ENCODE data around the gene FANCE. TPM values are rescaled to one million over a fixed set of nuclear protein-coding genes. Genes with fewer than 3 reads are reported as not detected.

FANCE gene
- polyA plus RNA-seq, 1 experiment, result 11.7 TPM

GRCh38 chr6:35483893-35484645 is 31.9 kb downstream of the FANCE start:
- DNase-seq (ENCODE audit: low read depth), result no peak
- POLR2A ChIA-PET, result no interaction called here
- Histone ChIP-seq H3K36me3 (ENCODE audit: control insufficient read depth, insufficient read depth, low read length) (peaks cover 22% of the 10 kb centered on the region), H3K4me3 (ENCODE audit: low read depth, low read length) (no peak overlapping the region), H3K27me3 (ENCODE audit: control insufficient read depth, insufficient read depth, low read length) (no peaks in the 10 kb centered on the region)
- no peak for TF ChIP-seq CTCF (IDR thresholded peaks at IDR 0.05; ENCODE audit: insufficient read depth, low read depth, low read length)
- CTCF ChIA-PET, result interaction anchor here (1.5 kb wide), 1 partner anchor 12 kb away, joined by 3 read pairs; no protein-coding TSS in a partner anchor

- peaks cover 18% of the 10 kb centered on the region for H3K36me3 ChIP-seq (ENCODE audit: control insufficient read depth, insufficient read depth, low read length)
- TF ChIP-seq CTCF (IDR thresholded peaks at IDR 0.05; ENCODE audit: insufficient read depth, low read depth, low read length), result no peak
- CTCF ChIA-PET, result interaction anchor here (1.0 kb wide), 1 partner anchor 16 kb away, joined by 3 read pairs; no protein-coding TSS in a partner anchor
- DNase-seq (ENCODE audit: low read depth), result no peak
- POLR2A ChIA-PET, result no interaction called here
- no peak overlapping the region for H3K4me3 ChIP-seq (ENCODE audit: low read depth, low read length)
- H3K27me3 ChIP-seq (ENCODE audit: control insufficient read depth, insufficient read depth, low read length), result no peaks in the 10 kb centered on the region
Observed at GRCh38 chr6:35484921-35485392, 32.8 kb downstream of the FANCE start.

GRCh38 chr6:35485402-35485877 is 33.3 kb downstream of the FANCE start:
- CTCF ChIA-PET, result interaction anchor here (1.0 kb wide), 1 partner anchor 17 kb away, joined by 3 read pairs; no protein-coding TSS in a partner anchor
- DNase-seq (ENCODE audit: low read depth), result no peak
- H3K4me3 ChIP-seq (ENCODE audit: low read depth, low read length), result no peak overlapping the region

GRCh38 chr6:35486005-35486925 is 34.1 kb downstream of the FANCE start:
- POLR2A ChIA-PET, result interaction anchor here (0.6 kb wide), 1 partner anchor 12 kb away, joined by 3 read pairs; no protein-coding TSS in a partner anchor
- DNase-seq (ENCODE audit: low read depth), result no peak
- H3K4me3 ChIP-seq (ENCODE audit: low read depth, low read length), result no peak overlapping the region

More at GRCh38 chr6:35485402-35485877, 33.3 kb downstream of the FANCE start:
- POLR2A ChIA-PET, result interaction anchor here (0.6 kb wide), 1 partner anchor 11 kb away, joined by 3 read pairs; no protein-coding TSS in a partner anchor
- Histone ChIP-seq H3K36me3 (ENCODE audit: control insufficient read depth, insufficient read depth, low read length) (peaks cover 16% of the 10 kb centered on the region), H3K27me3 (ENCODE audit: control insufficient read depth, insufficient read depth, low read length) (no peaks in the 10 kb centered on the region)
- TF ChIP-seq CTCF (IDR thresholded peaks at IDR 0.05; ENCODE audit: insufficient read depth, low read depth, low read length), result no peak

More at GRCh38 chr6:35486005-35486925, 34.1 kb downstream of the FANCE start:
- no peak for TF ChIP-seq CTCF (IDR thresholded peaks at IDR 0.05; ENCODE audit: insufficient read depth, low read depth, low read length)
- CTCF ChIA-PET, result interaction anchor here (1.0 kb wide), 1 partner anchor 17 kb away, joined by 3 read pairs; no protein-coding TSS in a partner anchor
- Histone ChIP-seq H3K36me3 (ENCODE audit: control insufficient read depth, insufficient read depth, low read length) (peaks cover 12% of the 10 kb centered on the region), H3K27me3 (ENCODE audit: control insufficient read depth, insufficient read depth, low read length) (no peaks in the 10 kb centered on the region)

Data from BJ (cell line).